K562 (cell line): ENCODE results near the gene SAMD8. TPM values are rescaled to one million over a fixed set of nuclear protein-coding genes. Genes with fewer than 3 reads are reported as not detected.

Experiments used
- ASH1L ChIP-seq: fragments of 450-650 bp; IDR thresholded peaks from 2 replicates; pipeline ENCODE4 v1.6.1; 2018; ENCODE audit warnings: borderline replicate concordance, mild to moderate bottlenecking, low read depth; ENCODE audit not compliant: partially characterized antibody
- CBX2 ChIP-seq: fragments of 200-600 bp; sonication (generic); IDR thresholded peaks from one replicate; pipeline ENCODE4 v1.6.1; 2012; ENCODE audit warnings: mild to moderate bottlenecking, low read length, inconsistent platforms; ENCODE audit not compliant: insufficient read depth, poor library complexity, severe bottlenecking
- CBX5 ChIP-seq: IDR thresholded peaks from 2 replicates; pipeline ENCODE4 v1.6.1; 2014; ENCODE audit warnings: low read depth, borderline replicate concordance
- HCFC1 ChIP-seq: IDR thresholded peaks from 2 replicates; pipeline ENCODE4 v1.6.1; 2012; ENCODE audit warnings: low read depth, low read length, improper control_type of control experiment
- HDGF ChIP-seq: fragments of 450-650 bp; IDR thresholded peaks from 2 replicates; pipeline ENCODE4 v1.6.1; 2016
- NR3C1 ChIP-seq: sonication (generic); formaldehyde crosslinking; IDR thresholded peaks from 2 replicates; pipeline ENCODE4 v1.8.1; 2022; ENCODE audit warnings: missing genetic modification reagents
- NUFIP1 ChIP-seq: fragments of 450-650 bp; IDR thresholded peaks from 2 replicates; pipeline ENCODE4 v1.6.1; 2018; ENCODE audit not compliant: partially characterized antibody
- SMARCA5 ChIP-seq: fragments of 450-650 bp; IDR thresholded peaks from 2 replicates; pipeline ENCODE4 v1.6.1; 2016
- YY1 ChIP-seq, 3 experiments: IDR thresholded peaks; 2 replicates each; pipeline ENCODE4 v1.6.1; 2011; ENCODE audit warnings: low read length in 2 of 3, mild to moderate bottlenecking in 2 of 3, moderate library complexity in 2 of 3, borderline replicate concordance in 1 of 3, control low read depth in 1 of 3, low read depth in 1 of 3; ENCODE audit not compliant: insufficient read depth in 3 of 3, insufficient replicate concordance in 2 of 3, control insufficient read depth in 1 of 3, insufficient read length in 1 of 3; ENCODE audit errors: extremely low read depth in 1 of 3
- ZNF239 ChIP-seq: fragments of 250-450 bp; sonication (Bioruptor Pico); IDR thresholded peaks from 2 replicates; pipeline ENCODE4 v1.4.0; 2020; ENCODE audit warnings: mild to moderate bottlenecking
- polyA plus RNA-seq, 8 experiments: library from polyadenylated mRNA; depleted of rRNA in 4 of 8; stranded (reverse) in 5 of 8; unstranded in 3 of 8; fragments of >200 nt; fragmentation: Nextera tagmentation in 2 of 8; fragmentation: Illumina TruSeq in 1 of 8; extraction: Ambion mirVana in 2 of 8; extraction: Trizol in 1 of 8; gene quantifications; 2 replicates each; pipeline versions ENCODE4 v1.2.1 to v1.2.3, GENCODE V29; 2011 to 2014; ENCODE audit warnings: inconsistent platforms in 1 of 8, missing spikeins in 1 of 8
- total RNA-seq, 7 experiments: library from RNA; depleted of rRNA in 6 of 7; stranded (reverse); fragments of >200 nt in 6 of 7; fragmentation: Illumina TruSeq in 2 of 7; extraction: Trizol in 2 of 7; gene quantifications; 2 replicates each; pipeline versions ENCODE4 v1.2.1 to v1.2.3, GENCODE V29; 2011 to 2021; ENCODE audit warnings: low replicate concordance in 1 of 7
- TF ChIP-seq, protein P1 (sequence below): fragments of 250-450 bp; sonication (Bioruptor Pico); IDR thresholded peaks from 2 replicates; pipeline ENCODE4 v1.5.0; 2022; ENCODE audit warnings: mild to moderate bottlenecking
- TF ChIP-seq, protein P2 (sequence below): sonication (generic); formaldehyde crosslinking; IDR thresholded peaks from 2 replicates; pipeline ENCODE4 v1.8.0; 2023; ENCODE audit warnings: missing genetic modification reagents, mild to moderate bottlenecking, borderline replicate concordance
- TF ChIP-seq, protein P3 (sequence below): fragments of 200-400 bp; formaldehyde crosslinking; IDR thresholded peaks from 2 replicates; pipeline ENCODE4 v1.6.1; 2017; ENCODE audit warnings: mild to moderate bottlenecking, low read depth, low read length, moderate library complexity
- TF ChIP-seq, protein P4 (sequence below): fragments of 250-450 bp; sonication (Bioruptor Pico); IDR thresholded peaks from 2 replicates; pipeline ENCODE4 v1.5.0; 2020; ENCODE audit warnings: mild to moderate bottlenecking, borderline replicate concordance

The SAMD8 gene
- total and polyA plus RNA-seq, 9 of the 15 experiments (the other 6 are each of a cell fraction or from before 2014, with no cell fraction given), result 2.7 to 16.1 (median 6.2) TPM

DNA sequence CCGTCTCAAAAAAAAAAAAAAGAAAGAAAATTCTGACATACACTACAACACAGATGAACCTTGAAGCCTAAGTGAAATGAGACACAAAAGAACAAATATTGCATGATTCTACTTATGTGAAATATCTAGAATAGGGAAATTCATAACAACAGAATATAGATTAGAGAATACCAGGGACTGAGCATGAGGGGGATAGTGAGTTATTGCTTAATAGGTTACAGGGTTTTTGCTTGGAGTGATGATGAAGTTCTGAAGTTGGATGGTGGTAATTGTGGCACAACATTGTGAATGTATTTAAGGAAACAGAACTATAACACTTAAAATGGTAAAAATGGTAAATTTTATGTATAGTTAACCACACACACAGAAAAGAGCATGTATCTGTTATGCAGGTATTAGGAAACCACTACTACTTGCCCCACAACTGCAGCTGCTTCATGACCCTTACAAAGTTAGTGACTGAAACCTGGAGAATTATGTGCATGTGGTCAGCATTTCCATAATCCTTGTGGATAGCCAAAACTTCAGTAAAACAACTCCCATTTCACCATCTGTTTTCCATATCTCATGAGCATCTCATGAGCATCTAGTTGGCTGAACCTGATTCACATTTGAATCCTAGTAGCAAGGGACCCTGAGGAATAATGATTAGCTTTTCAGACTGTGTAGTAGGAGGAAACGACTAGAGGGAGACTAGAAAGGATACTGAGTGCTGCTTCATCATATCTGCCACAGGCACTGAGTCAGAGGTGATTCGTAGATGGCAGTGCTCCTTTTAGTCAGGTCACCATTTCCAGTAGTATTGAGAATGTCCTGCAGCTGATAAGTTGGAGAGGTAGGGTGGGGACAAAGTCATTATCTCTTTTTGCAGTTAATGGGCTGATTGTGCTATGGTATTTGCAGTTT lies 26.3 kb downstream of the SAMD8 start (continued):
- TF ChIP-seq, protein P1, sequence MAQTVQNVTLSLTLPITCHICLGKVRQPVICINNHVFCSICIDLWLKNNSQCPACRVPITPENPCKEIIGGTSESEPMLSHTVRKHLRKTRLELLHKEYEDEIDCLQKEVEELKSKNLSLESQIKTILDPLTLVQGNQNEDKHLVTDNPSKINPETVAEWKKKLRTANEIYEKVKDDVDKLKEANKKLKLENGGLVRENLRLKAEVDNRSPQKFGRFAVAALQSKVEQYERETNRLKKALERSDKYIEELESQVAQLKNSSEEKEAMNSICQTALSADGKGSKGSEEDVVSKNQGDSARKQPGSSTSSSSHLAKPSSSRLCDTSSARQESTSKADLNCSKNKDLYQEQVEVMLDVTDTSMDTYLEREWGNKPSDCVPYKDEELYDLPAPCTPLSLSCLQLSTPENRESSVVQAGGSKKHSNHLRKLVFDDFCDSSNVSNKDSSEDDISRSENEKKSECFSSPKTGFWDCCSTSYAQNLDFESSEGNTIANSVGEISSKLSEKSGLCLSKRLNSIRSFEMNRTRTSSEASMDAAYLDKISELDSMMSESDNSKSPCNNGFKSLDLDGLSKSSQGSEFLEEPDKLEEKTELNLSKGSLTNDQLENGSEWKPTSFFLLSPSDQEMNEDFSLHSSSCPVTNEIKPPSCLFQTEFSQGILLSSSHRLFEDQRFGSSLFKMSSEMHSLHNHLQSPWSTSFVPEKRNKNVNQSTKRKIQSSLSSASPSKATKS (CRISPR knock-in tag), result no peak
- TF ChIP-seq CBX2 (no peak), NR3C1 (CRISPR knock-in tag) (no peak), HDGF (no peak), CBX5 (no peak), HCFC1 (no peak), NUFIP1 (no peak), ASH1L (no peak), YY1 (IDR thresholded peaks at IDR 0.05; ENCODE audit: borderline replicate concordance in 1 of 3, control insufficient read depth in 1 of 3, extremely low read depth in 1 of 3, insufficient read depth in 3 of 3, insufficient read length in 1 of 3, insufficient replicate concordance in 2 of 3, low read depth in 1 of 3, low read length in 2 of 3) (peak in 1 of 3 experiments; percentile 45), SMARCA5 (0 out of 2 replicates have a peak, but pooled peaks have one; percentile 45), ZNF239 (CRISPR knock-in tag) (no peak)
- TF ChIP-seq, protein P2, sequence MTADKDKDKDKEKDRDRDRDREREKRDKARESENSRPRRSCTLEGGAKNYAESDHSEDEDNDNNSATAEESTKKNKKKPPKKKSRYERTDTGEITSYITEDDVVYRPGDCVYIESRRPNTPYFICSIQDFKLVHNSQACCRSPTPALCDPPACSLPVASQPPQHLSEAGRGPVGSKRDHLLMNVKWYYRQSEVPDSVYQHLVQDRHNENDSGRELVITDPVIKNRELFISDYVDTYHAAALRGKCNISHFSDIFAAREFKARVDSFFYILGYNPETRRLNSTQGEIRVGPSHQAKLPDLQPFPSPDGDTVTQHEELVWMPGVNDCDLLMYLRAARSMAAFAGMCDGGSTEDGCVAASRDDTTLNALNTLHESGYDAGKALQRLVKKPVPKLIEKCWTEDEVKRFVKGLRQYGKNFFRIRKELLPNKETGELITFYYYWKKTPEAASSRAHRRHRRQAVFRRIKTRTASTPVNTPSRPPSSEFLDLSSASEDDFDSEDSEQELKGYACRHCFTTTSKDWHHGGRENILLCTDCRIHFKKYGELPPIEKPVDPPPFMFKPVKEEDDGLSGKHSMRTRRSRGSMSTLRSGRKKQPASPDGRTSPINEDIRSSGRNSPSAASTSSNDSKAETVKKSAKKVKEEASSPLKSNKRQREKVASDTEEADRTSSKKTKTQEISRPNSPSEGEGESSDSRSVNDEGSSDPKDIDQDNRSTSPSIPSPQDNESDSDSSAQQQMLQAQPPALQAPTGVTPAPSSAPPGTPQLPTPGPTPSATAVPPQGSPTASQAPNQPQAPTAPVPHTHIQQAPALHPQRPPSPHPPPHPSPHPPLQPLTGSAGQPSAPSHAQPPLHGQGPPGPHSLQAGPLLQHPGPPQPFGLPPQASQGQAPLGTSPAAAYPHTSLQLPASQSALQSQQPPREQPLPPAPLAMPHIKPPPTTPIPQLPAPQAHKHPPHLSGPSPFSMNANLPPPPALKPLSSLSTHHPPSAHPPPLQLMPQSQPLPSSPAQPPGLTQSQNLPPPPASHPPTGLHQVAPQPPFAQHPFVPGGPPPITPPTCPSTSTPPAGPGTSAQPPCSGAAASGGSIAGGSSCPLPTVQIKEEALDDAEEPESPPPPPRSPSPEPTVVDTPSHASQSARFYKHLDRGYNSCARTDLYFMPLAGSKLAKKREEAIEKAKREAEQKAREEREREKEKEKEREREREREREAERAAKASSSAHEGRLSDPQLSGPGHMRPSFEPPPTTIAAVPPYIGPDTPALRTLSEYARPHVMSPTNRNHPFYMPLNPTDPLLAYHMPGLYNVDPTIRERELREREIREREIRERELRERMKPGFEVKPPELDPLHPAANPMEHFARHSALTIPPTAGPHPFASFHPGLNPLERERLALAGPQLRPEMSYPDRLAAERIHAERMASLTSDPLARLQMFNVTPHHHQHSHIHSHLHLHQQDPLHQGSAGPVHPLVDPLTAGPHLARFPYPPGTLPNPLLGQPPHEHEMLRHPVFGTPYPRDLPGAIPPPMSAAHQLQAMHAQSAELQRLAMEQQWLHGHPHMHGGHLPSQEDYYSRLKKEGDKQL (CRISPR knock-in tag), result no peak
- TF ChIP-seq, protein P3, sequence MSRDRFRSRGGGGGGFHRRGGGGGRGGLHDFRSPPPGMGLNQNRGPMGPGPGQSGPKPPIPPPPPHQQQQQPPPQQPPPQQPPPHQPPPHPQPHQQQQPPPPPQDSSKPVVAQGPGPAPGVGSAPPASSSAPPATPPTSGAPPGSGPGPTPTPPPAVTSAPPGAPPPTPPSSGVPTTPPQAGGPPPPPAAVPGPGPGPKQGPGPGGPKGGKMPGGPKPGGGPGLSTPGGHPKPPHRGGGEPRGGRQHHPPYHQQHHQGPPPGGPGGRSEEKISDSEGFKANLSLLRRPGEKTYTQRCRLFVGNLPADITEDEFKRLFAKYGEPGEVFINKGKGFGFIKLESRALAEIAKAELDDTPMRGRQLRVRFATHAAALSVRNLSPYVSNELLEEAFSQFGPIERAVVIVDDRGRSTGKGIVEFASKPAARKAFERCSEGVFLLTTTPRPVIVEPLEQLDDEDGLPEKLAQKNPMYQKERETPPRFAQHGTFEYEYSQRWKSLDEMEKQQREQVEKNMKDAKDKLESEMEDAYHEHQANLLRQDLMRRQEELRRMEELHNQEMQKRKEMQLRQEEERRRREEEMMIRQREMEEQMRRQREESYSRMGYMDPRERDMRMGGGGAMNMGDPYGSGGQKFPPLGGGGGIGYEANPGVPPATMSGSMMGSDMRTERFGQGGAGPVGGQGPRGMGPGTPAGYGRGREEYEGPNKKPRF, result no peak
- TF ChIP-seq, protein P4, sequence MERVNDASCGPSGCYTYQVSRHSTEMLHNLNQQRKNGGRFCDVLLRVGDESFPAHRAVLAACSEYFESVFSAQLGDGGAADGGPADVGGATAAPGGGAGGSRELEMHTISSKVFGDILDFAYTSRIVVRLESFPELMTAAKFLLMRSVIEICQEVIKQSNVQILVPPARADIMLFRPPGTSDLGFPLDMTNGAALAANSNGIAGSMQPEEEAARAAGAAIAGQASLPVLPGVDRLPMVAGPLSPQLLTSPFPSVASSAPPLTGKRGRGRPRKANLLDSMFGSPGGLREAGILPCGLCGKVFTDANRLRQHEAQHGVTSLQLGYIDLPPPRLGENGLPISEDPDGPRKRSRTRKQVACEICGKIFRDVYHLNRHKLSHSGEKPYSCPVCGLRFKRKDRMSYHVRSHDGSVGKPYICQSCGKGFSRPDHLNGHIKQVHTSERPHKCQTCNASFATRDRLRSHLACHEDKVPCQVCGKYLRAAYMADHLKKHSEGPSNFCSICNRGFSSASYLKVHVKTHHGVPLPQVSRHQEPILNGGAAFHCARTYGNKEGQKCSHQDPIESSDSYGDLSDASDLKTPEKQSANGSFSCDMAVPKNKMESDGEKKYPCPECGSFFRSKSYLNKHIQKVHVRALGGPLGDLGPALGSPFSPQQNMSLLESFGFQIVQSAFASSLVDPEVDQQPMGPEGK, result no peak
